Uterus (tissue), 4 donors: ENCODE measurements around the gene OAS2. TPM values are rescaled to one million over a fixed set of nuclear protein-coding genes. Genes with fewer than 3 reads are reported as not detected.

Source experiments
- DNase-seq, 2 donors: peaks; one replicate each; pipeline ENCODE4 v3.0.0-alpha.2; 2019 to 2020
- H3K27ac ChIP-seq, 2 donors: fragments of 200-600 bp; sonication (generic); 1 replicate in 1 of 2; 2 replicates in 1 of 2; pipeline ENCODE4 v1.5.1; 2016 to 2018
- H3K27me3 ChIP-seq, 2 donors: fragments of 200-600 bp; sonication (generic); one replicate each; pipeline ENCODE4 v1.5.1; 2018 to 2019; ENCODE audit warnings: control low read depth in 1 of 2
- H3K36me3 ChIP-seq, 2 donors: fragments of 200-600 bp; sonication (generic); one replicate each; pipeline ENCODE4 v1.5.1; 2019; ENCODE audit warnings: control low read depth in 1 of 2
- H3K4me1 ChIP-seq, 2 donors: fragments of 200-600 bp; sonication (generic); one replicate each; pipeline ENCODE4 v1.5.1; 2018 to 2019; ENCODE audit warnings: control low read depth in 1 of 2
- H3K4me3 ChIP-seq, 2 donors: fragments of 200-600 bp; sonication (generic); 1 replicate in 1 of 2; 2 replicates in 1 of 2; pipeline ENCODE4 v1.5.1; 2018 to 2019; ENCODE audit warnings: mild to moderate bottlenecking in 1 of 2
- H3K9me3 ChIP-seq, 2 donors: fragments of 200-600 bp; sonication (generic); one replicate each; pipeline ENCODE4 v1.5.1; 2019; ENCODE audit warnings: control low read depth in 1 of 2
- CTCF ChIP-seq, 4 experiments: fragments of 200-600 bp in 2 of 4; fragments of 450-650 bp in 2 of 4; sonication (generic) in 2 of 4; IDR thresholded peaks; one replicate each; pipeline ENCODE4 v1.5.1; 2016 to 2019; ENCODE audit warnings: antibody characterized with exemption in 4 of 4, mild to moderate bottlenecking in 2 of 4, moderate library complexity in 1 of 4
- POLR2A ChIP-seq, 2 donors: fragments of 450-650 bp; IDR thresholded peaks; one replicate each; pipeline ENCODE4 v1.6.1; 2016; ENCODE audit warnings: antibody characterized with exemption in 2 of 2, mild to moderate bottlenecking in 1 of 2, moderate library complexity in 1 of 2
- intact Hi-C: fragments of 100-400 bp; cut with DNase I; formaldehyde crosslinking; loops from one replicate; pipeline ENCODE4 v1.15.1; 2023; ENCODE audit warnings: low total_unique reads
- total RNA-seq, 4 donors: library from RNA; depleted of rRNA in 3 of 4; stranded (reverse); fragments of >200 nt in 3 of 4; gene quantifications; one replicate each; pipeline versions ENCODE4 v1.1.0 to v1.2.4, GENCODE V29; 2014 to 2023
- donor health status: DM: yes; HTN: yes; CAD: no.

The OAS2 gene
- total RNA-seq, 4 donors from 2014 or later, result 0.59 to 18.1 (median 6.1) TPM

- intact Hi-C loops, result no loop called here
- H3K27me3 ChIP-seq, result no peaks in the 10 kb centered on the region
- no peak overlapping the region for H3K4me3 ChIP-seq
- no peaks in the 10 kb centered on the region for H3K4me1 ChIP-seq
- H3K36me3 ChIP-seq, result no peaks in the 10 kb centered on the region
- H3K9me3 ChIP-seq, result no peaks in the 10 kb centered on the region
- H3K27ac ChIP-seq, result no peak overlapping the region
- no peak for DNase-seq
- no peak for TF ChIP-seq POLR2A (IDR thresholded peaks at IDR 0.05)
- no peak for TF ChIP-seq CTCF (IDR thresholded peaks at IDR 0.05)
These were observed 1.2 kb upstream of the OAS2 start for GRCh38 chr12:112977139-112977538.

GRCh38 chr12:112977641-112978040 lies 678 bp upstream of the OAS2 start:
- Histone ChIP-seq H3K9me3 (no peaks in the 10 kb centered on the region), H3K36me3 (no peaks in the 10 kb centered on the region), H3K4me3 (peak overlapping the region; percentile 18 to 29), H3K27ac (peak overlapping the region; percentile 53 to 79), H3K27me3 (no peaks in the 10 kb centered on the region), H3K4me1 (no peaks in the 10 kb centered on the region)
- TF ChIP-seq CTCF (IDR thresholded peaks at IDR 0.05), result no peak
- no peak for DNase-seq
- intact Hi-C loops, result no loop called here

GRCh38 chr12:112979041-112979680 lies 842 bp downstream of the OAS2 start:
- no peak for TF ChIP-seq POLR2A (IDR thresholded peaks at IDR 0.05)
- TF ChIP-seq CTCF (IDR thresholded peaks at IDR 0.05), result no peak
- Histone ChIP-seq H3K27ac (peak overlapping the region; percentile 53 to 79), H3K27me3 (no peaks in the 10 kb centered on the region), H3K4me1 (no peaks in the 10 kb centered on the region), H3K36me3 (no peaks in the 10 kb centered on the region), H3K4me3 (peak overlapping the region in 1 of 2 donors; percentile 18), H3K9me3 (no peaks in the 10 kb centered on the region)
- no peak for DNase-seq
- intact Hi-C loops, result no loop called here

- intact Hi-C loops, result no loop called here
- Histone ChIP-seq H3K4me3 (no peak overlapping the region), H3K4me1 (no peaks in the 10 kb centered on the region), H3K9me3 (no peaks in the 10 kb centered on the region), H3K27ac (no peak overlapping the region), H3K36me3 (no peaks in the 10 kb centered on the region), H3K27me3 (no peaks in the 10 kb centered on the region)
- no peak for DNase-seq
- TF ChIP-seq POLR2A (IDR thresholded peaks at IDR 0.05) (no peak), CTCF (IDR thresholded peaks at IDR 0.05) (no peak)
These were observed 2.3 kb downstream of the OAS2 start for GRCh38 chr12:112980491-112981158.

- no peaks in the 10 kb centered on the region for H3K27me3 ChIP-seq
- TF ChIP-seq CTCF (IDR thresholded peaks at IDR 0.05) (no peak), POLR2A (IDR thresholded peaks at IDR 0.05) (no peak)
- intact Hi-C loops, result no loop called here
These were observed 7.4 kb downstream of the OAS2 start for GRCh38 chr12:112985642-112986290.

More at GRCh38 chr12:112985642-112986290, 7.4 kb downstream of the OAS2 start:
- DNase-seq, result no peak
- Histone ChIP-seq H3K4me1 (no peaks in the 10 kb centered on the region), H3K27ac (no peak overlapping the region), H3K36me3 (no peaks in the 10 kb centered on the region), H3K9me3 (no peaks in the 10 kb centered on the region), H3K4me3 (no peak overlapping the region)
